NCI-H1092 treated with DMSO at 0.1 percent for 48 hours (cell line): ENCODE measurements around the gene MYO1C.

Source experiments
- DNase-seq: peaks from one replicate; lab custom pipeline; 2025; lab: John Stamatoyannopoulos, UW

The MYO1C gene

GRCh38 chr17:1485423-1486376 lies 6.8 kb downstream of the MYO1C start:
- no peak for DNase-seq

DNA sequence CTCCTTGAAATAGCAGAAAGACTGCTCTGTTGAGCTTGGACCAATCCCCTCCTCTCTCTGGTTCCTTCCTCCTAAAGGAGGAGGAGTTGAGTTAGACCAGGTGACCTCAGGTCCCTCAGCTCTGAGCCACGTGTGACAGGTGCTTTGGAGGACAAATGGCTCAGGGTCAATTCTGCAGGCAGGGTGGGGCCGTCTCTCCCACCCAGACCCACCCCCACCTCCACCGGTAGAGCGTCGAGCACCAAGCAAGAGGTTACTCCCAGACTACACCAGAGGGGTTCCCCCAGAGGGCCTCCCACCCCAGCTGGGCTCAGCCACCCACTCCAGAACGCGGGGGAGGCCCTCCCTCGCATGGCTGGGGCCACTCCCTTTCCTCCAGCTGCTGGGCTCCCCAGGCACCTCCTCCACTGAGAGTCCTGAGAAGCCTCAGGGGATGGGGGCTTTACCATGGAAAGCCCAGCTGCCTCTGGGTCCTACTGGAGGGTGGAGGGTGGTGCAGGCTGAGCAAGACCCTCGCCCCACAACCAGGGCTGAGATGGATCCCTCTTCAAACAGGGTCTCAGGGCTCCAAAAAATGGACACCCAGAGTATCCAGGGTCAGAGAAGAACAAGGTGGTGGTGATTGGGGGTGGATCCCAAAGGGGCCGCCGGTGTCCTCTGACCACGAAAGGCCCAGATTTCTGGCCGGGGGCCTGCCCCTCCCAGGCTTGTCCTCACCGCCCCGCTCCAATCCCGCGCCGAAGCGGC lies 7.6 kb downstream of the MYO1C start:
- no peak for DNase-seq

DNA sequence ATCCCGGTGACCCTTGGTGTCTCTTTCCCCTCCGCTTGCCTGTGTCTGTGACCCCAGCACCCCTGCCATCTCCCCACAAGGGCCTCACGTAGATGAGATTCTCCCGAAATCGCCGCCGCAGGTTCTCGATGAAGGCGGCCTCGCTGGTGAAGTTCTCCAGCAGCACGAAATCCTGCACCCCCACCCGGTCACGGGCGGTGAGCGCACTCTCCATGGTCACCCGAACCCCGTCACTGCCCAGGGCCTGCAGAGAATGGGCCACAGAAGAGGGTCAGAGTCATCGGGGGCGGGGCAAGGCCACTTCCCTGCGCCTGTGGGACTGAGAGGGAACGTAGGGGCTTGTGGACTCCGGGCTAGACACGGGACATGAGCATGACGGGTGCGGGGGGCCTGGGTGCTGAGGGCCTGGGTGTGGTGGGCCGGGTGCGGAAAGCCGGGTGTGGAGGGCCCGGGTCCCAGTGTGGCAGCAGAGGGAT lies 8.4 kb downstream of the MYO1C start:
- DNase-seq, result no peak

- DNase-seq, result no peak
Observed at GRCh38 chr17:1482680-1483079, 9.8 kb downstream of the MYO1C start.

DNA sequence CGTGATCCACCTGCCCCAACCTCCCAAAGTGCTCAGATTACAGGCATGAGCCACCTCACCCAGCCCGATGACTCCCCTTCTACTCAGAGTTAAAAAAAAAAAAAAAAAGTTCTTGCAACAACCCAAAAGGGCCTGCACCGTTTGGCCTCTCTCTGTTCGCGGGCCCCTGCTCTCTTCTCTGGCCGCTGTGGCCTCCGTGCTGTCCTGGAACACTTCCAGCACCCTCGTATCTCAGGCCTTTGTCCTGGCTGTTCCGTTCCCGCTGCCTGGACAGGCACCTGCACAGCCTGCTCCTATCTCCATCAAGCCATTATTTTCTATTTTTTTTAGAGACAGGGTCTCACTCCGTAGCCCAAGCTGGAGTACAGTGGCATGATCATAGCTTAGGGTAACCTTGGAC lies 10.8 kb downstream of the MYO1C start:
- no peak for DNase-seq

GRCh38 chr17:1480747-1481465 lies 11.6 kb downstream of the MYO1C start:
- no peak for DNase-seq

GRCh38 chr17:1478418-1478817 lies 14.1 kb downstream of the MYO1C start:
- DNase-seq, result no peak

DNA sequence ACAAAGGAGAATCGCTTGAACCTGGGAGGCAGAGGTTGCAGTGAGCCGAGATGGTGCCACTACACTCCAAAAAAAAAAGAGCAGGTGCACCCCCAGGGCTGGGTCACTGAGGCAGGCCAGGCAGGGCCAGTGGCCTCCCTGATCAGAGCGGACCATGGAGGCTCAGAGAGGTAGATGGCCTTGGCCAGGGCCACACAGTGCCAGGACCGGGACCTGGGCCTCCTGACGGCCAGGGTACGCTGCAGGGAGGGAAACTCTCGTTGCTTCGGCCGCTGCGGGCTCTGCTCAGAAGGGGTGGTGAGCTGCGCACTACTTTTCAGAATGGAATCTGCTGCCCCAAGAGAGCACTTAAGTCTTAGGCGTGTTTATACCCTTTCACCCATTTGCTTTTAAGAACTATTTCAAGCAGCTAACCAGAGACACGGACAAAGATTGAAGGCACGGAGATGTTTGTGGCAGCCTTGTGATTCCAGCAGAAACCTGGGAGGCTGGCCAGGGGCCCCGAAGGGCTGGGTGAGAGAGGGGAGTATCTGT lies 17.1 kb downstream of the MYO1C start:
- no peak for DNase-seq

DNA sequence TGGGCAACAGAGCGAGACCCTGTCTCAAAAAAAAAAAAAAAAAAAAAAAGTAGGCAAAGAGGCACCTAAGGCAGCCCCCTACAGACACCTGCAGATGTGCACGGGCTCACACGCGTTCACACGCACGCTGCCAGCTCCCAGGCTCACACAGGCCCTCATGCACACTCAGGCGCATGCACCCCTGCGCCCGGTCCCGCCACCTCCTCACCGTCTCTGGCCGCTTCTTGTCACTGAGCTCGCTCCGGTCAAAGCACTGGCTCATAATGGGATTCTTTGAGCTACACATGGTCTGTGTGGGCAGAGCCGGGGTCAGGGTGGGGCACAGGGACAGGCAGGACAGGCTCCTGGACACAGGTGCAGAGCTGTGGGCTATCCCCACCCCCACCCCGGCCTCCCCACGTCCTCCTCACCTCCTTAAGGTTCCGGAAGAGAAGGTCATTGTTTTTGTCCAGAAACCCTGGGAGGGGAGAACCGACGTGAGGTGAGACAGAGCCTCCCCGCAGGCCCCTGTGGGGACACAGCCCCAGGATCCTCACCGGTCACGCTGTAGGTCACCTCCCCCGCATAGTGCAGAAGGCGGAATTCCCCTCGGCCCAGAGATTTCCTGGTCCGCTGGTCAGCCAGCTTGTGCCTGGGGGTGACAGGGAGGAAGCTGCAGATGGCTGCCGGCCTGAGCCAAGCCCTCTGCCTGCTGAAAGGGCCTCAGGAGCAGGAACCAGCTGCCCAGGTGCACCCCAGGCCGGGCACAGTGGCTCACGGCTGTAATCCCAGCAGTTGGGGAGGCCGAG lies 17.9 kb downstream of the MYO1C start:
- no peak for DNase-seq

DNA sequence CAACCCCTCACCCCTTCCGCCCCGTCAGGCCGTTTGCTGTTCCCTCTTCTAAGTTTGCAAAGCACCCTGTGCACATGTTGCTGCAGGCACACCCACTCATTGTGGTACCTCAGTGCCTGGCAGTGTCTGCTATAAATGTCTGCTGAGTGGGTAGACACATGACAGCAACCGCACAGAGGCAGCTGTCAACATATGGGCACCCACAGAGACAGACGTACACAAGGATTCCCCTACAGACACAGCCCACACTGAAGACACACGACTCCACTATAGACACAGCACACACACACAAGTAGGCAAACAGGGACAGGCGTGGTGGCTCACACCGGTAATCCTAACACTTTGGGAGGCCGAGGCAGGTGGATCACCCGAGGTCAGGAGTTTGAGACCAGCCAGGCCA lies 18.6 kb downstream of the MYO1C start:
- DNase-seq, result no peak

- no peak for DNase-seq
Observed at GRCh38 chr17:1473170-1473569, 19.3 kb downstream of the MYO1C start.

- no peak for DNase-seq
Observed at GRCh38 chr17:1471911-1472821, 20.3 kb downstream of the MYO1C start.

GRCh38 chr17:1471490-1471889 lies 21.0 kb downstream of the MYO1C start:
- no peak for DNase-seq

DNA sequence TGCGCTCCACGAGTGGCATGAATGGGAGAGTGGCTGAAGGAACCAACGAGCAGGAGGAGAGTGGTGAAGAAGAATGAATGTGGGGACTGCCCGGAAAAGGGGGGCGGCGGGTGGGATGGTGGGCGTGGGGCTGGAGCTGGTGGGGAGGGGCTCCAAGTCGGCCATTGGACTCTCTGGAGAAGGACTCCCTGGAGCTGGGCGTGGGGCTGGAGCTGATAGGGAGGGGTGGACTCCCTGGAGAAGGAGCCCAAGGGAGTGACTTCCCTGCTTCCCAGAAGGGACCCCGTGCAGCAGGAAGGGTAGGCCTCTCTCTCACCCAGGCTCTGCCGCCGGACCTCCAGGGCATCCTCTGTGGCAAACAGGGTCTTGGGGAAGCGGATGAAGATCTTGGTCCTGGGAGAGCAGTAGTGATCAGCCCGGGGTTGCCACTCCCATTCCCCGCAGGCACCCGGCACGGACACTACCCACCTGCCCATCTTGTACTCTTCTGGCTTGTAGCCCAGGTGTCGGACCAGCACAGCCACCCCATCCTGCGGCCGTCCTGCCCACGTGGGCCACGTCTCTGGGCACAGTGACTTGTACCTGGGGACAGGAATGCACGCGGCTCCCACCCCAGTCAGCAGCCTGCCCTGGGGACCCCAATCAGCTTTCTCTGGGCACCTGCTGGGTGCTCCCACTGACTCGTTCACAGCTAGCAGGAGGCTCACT lies 21.6 kb downstream of the MYO1C start:
- DNase-seq, result no peak

DNA sequence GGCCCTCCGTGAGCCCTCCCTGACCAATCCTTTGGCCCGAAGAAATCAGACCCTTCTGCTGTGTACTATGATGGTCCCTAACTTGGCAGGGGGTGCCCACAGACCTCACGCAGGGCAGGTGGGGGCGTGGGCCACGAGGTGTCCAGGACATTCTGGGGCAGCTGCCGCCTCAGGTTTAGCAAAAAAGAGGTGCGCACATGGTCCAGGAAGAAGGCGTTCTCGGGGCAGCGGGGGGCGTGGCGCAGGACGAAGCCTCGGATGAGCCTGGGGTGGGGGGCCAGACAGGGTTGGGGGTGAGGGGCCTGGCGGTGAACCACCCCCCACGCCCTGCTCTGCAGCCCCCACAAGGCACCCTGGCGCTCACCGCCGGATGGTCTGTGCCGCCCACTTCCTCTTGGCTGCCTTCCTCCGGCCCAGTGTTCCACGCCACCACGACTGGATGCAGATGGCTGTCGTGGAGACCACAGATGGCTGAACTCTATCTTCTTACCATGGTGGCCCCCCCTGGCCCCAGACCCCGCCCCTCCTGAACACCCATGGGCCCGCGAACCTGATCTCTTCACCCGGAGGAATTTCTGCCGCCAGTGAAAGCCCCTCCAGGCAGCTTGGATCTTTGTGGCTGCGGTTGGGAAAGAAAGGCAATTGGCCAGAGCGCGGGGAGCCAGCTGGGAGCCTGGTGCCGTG lies 22.3 kb downstream of the MYO1C start:
- DNase-seq, result no peak

- no peak for DNase-seq
Observed at GRCh38 chr17:1469231-1469852, 23.1 kb downstream of the MYO1C start.

DNA sequence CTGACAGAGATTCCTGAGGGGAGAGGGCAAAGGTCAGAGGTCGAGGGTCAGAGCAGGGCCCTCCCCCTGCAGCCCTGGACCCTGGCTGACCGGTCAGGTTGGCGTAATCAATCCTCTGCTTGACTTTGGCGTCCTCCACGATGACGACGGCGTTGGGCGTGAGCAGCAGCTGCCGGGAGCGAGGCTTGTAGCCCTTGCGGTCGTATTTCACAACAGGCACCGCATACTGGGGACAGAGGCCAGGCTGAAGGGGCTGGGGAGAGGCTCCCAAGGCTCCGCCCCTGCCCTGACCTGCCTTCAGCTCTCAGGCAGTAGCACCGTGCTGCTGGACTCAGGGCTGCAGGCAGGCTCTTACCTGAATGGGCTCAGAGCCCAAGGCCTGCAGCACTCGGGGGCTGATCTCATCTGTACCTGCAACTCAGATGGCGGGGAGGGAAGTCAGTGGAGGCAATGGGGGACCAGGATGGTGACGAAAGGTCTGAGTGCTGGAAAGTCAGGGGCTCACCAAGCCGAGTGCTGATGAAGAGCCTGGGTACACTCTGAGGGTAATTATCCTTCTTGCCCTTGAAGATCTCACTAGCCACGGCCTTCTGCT lies 24.5 kb downstream of the MYO1C start:
- no peak for DNase-seq

GRCh38 chr17:1467258-1467657 lies 25.2 kb downstream of the MYO1C start:
- no peak for DNase-seq
